Neutrophil (primary cell): ENCODE data around the gene CCDC50.

Experiments
- H3K27ac ChIP-seq: fragments of 200-600 bp; sonication (generic); 2 replicates; pipeline ENCODE4 v1.5.1; 2016; ENCODE audit warnings: mild to moderate bottlenecking, moderate library complexity
- H3K27me3 ChIP-seq: fragments of 200-600 bp; sonication (generic); 2 replicates; pipeline ENCODE4 v1.6.0; 2016; ENCODE audit warnings: mild to moderate bottlenecking
- H3K36me3 ChIP-seq: fragments of 200-600 bp; sonication (generic); 2 replicates; pipeline ENCODE4 v1.5.1; 2017
- H3K4me1 ChIP-seq, 2 experiments: fragments of 200-600 bp in 1 of 2; sonication (generic) in 1 of 2; 1 replicate in 1 of 2; 2 replicates in 1 of 2; pipeline versions ENCODE4 v1.5.1 to v1.6.1; 2013 to 2016; ENCODE audit warnings: low read depth in 1 of 2, low read length in 1 of 2, mild to moderate bottlenecking in 1 of 2, moderate library complexity in 1 of 2; ENCODE audit not compliant: control insufficient read depth in 1 of 2, insufficient read depth in 1 of 2
- H3K4me3 ChIP-seq, 2 experiments: fragments of 200-600 bp in 1 of 2; sonication (generic) in 1 of 2; 1 replicate in 1 of 2; 2 replicates in 1 of 2; pipeline ENCODE4 v1.5.1; 2013 to 2016; ENCODE audit warnings: low read depth in 1 of 2, low read length in 1 of 2, mild to moderate bottlenecking in 1 of 2, moderate library complexity in 1 of 2
- H3K9me3 ChIP-seq: fragments of 200-600 bp; sonication (generic); 2 replicates; pipeline ENCODE4 v1.5.1; 2016
- TF ChIP-seq, protein P1 (sequence below): fragments of 200-600 bp; sonication (generic); IDR thresholded peaks from 2 replicates; pipeline ENCODE4 v1.5.1; 2016; ENCODE audit warnings: antibody characterized with exemption

Gene CCDC50

DNA sequence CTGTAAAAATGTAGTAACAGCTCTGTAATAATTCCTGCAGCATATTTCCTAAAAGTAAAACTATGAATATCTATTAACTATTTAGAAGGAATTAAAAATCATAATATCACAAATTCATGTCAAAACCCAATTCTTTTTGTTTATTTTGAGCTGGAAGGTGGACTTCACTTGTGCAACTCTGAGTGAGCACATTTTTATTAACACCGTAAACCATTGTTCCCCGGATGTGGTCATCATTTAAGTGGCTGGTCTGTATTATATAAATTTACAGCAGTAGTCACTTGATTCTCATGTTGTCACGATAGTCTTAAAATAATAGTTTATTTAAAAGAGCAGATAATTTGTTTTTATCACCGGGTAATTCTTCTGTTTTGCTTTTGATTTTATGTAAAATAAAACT is 44.1 kb downstream of the CCDC50 start:
- TF ChIP-seq, protein P1, sequence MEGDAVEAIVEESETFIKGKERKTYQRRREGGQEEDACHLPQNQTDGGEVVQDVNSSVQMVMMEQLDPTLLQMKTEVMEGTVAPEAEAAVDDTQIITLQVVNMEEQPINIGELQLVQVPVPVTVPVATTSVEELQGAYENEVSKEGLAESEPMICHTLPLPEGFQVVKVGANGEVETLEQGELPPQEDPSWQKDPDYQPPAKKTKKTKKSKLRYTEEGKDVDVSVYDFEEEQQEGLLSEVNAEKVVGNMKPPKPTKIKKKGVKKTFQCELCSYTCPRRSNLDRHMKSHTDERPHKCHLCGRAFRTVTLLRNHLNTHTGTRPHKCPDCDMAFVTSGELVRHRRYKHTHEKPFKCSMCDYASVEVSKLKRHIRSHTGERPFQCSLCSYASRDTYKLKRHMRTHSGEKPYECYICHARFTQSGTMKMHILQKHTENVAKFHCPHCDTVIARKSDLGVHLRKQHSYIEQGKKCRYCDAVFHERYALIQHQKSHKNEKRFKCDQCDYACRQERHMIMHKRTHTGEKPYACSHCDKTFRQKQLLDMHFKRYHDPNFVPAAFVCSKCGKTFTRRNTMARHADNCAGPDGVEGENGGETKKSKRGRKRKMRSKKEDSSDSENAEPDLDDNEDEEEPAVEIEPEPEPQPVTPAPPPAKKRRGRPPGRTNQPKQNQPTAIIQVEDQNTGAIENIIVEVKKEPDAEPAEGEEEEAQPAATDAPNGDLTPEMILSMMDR: no peak
- H3K4me3 ChIP-seq: no peak overlapping the region
- no peak overlapping the region for H3K27ac ChIP-seq
- H3K36me3 ChIP-seq: no peaks in the 10 kb centered on the region
- no peaks in the 10 kb centered on the region for H3K27me3 ChIP-seq
- no peaks in the 10 kb centered on the region for H3K9me3 ChIP-seq
- H3K4me1 ChIP-seq: no peaks in the 10 kb centered on the region

DNA sequence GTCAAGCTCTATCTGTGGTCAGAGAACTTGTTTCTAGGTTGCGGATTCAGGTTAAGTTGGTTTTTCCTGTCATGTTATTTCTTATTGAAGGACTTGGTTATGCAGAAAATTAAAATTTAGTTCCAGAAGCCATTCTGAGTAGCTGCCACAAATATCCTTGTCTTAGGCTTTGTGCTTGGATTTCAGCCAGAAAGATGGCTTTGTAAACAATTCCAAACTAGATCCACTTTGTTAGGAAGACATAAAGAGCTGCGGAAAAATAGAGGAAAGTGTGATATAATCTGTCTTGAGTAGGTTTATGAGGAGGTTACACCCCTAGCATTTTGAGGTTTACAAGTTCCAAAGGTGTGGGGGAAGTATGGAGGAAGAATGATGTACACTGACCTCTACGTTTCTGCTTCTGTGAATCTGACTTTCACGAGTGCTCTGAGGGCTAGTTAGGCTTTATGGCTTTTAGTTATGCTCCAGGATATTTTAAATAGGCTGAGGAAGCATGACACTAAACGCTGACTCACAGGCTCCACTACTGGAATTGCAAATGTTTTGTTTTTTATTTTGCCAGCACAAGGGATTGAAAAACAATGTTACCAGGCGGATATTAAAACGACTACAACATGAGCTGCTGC is 47.4 kb downstream of the CCDC50 start:
- H3K4me1 ChIP-seq: no peaks in the 10 kb centered on the region
- no peak overlapping the region for H3K27ac ChIP-seq
- H3K27me3 ChIP-seq: no peaks in the 10 kb centered on the region
- H3K36me3 ChIP-seq: no peaks in the 10 kb centered on the region
- H3K9me3 ChIP-seq: no peaks in the 10 kb centered on the region
- TF ChIP-seq, protein P1: no peak
- no peak overlapping the region for H3K4me3 ChIP-seq

DNA sequence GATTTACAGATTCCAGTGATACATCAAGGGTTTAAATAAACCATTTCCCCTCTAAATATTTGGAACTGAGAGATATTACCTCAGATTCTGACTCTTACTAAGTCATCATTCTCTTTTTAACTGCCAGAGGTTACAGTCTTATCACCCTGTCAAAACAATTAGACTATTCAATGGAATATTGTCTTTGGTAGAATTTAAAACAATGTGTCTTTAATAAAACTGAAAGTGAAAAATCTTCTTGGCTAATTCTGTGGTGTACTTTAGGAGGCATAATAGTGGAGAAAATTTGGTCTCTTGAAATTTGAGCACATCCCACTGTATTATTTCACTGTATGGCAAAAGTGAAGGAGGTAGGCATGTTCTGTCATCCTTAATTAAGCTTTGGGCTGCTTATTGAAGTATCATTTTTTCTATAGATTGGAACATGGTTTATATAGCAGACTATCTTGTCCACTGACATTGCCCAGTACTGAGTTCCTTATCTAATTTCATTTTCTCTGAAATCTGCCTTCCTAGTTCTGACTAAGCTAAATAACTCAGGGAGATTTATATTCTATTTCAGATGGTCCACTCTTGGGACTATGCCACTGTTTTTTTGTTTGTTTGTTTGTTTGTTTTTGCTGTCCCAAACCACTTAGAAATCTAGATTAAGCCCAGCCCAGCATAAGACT is 49.1 kb downstream of the CCDC50 start:
- TF ChIP-seq, protein P1: no peak
- Histone ChIP-seq H3K9me3 (no peaks in the 10 kb centered on the region), H3K4me1 (no peaks in the 10 kb centered on the region), H3K4me3 (no peak overlapping the region), H3K27me3 (no peaks in the 10 kb centered on the region), H3K36me3 (no peaks in the 10 kb centered on the region), H3K27ac (no peak overlapping the region)

DNA sequence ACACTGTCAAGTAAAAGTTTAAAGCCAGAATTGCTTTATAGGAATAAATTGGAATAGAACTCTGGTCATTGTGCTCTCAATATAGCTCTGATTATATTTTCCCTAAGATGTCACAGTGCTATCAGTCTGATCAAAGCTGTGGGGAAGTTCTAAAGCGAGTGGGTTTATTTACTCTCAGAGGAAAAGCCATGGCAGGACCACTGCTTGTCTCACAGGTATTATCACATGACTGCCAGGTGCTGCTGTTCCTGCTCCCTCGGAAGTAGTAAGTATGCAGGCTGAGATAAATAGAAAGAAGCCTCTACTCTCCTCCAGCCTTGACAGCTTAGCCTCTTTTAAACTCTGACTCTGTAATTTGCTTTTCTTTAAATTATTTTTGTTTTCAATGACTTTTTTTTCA is 50.3 kb downstream of the CCDC50 start:
- no peaks in the 10 kb centered on the region for H3K9me3 ChIP-seq
- H3K27ac ChIP-seq: no peak overlapping the region
- no peaks in the 10 kb centered on the region for H3K36me3 ChIP-seq
- H3K27me3 ChIP-seq: no peaks in the 10 kb centered on the region
- no peak overlapping the region for H3K4me3 ChIP-seq
- no peaks in the 10 kb centered on the region for H3K4me1 ChIP-seq
- TF ChIP-seq, protein P1: no peak

DNA sequence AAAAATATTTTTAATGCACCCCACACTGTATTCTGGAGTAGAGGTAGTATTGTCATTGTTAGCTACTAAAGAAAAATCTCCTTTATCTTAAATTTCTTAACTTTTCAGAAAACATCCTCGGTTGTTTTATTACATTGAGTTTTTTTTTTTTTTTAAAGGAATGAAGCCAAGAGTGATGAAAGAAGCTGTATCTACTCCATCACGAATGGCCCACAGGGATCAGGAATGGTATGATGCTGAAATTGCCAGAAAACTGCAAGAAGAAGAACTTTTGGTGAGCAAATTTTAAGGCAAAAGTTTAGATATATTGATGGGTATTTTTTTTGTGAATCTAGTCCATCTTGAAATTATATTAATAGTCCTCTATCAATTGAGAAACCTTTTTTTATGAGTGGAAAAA is 50.8 kb downstream of the CCDC50 start:
- TF ChIP-seq, protein P1: no peak
- H3K36me3 ChIP-seq: no peaks in the 10 kb centered on the region
- no peak overlapping the region for H3K4me3 ChIP-seq
- H3K4me1 ChIP-seq: no peaks in the 10 kb centered on the region
- H3K27me3 ChIP-seq: no peaks in the 10 kb centered on the region
- no peaks in the 10 kb centered on the region for H3K9me3 ChIP-seq
- no peak overlapping the region for H3K27ac ChIP-seq
